Activated CD8-positive, alpha-beta memory T cell treated with anti-CD3 and anti-CD28 coated beads, Interleukin-2, amount 50 U/mL, for 48 hours (primary cell): ENCODE results near the gene RANGAP1.

Experiments
- DNase-seq: peaks from one replicate; pipeline ENCODE4 v3.0.0-alpha.2; 2020

RANGAP1 gene

DNA sequence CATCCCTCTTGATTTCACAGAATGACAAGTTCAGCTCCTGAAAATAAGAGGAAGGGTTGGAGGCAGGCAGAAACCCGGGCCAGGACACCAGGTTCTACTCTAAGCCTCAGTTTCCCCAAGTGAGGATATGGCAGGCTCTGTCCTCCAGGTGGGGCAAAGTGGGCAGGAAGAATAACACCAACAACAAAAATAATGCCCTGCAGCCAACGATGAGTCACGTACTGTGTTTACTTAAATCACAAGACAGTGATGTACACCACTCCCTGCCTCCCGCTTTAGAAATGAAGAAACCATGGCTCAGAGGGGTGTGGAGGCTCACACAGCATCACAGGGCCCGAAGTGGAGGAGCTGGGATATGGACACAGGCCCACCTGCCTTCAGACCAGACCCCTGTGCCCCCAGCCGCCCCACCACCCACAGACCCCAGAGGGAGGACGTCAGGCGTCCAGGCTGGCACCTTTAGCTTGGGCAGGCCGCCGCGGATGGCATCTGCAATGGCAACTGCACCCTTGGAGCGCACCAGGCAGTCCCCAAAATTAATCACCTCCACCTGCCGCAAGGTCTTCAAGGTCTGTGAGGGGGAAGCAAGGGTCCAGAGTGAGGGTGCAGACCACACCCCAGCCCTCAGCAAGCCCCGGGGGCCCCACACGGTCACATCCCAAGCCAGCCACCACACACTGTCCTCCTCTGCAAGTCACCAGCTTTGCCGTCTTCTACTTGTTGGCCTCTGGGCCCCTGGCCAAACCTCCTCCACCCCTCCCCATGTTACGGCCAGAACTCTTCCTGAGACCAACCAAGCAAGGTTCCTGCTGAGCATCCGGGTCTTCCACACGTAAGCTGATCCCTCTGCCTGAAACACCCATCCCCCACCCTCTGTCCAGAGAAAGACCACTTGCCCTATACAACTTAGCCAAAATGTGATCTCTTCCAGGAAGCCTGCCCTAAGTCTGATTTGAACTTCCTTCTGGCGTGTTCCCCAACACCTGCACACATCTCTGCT is 29.4 kb downstream of the RANGAP1 start:
- DNase-seq, result no peak

- DNase-seq, result no peak
Observed at GRCh38 chr22:41254230-41254629, 31.8 kb downstream of the RANGAP1 start.

- no peak for DNase-seq
Observed at GRCh38 chr22:41252365-41252764, 33.6 kb downstream of the RANGAP1 start.

GRCh38 chr22:41250127-41250526 is 35.9 kb downstream of the RANGAP1 start:
- DNase-seq, result no peak

DNA sequence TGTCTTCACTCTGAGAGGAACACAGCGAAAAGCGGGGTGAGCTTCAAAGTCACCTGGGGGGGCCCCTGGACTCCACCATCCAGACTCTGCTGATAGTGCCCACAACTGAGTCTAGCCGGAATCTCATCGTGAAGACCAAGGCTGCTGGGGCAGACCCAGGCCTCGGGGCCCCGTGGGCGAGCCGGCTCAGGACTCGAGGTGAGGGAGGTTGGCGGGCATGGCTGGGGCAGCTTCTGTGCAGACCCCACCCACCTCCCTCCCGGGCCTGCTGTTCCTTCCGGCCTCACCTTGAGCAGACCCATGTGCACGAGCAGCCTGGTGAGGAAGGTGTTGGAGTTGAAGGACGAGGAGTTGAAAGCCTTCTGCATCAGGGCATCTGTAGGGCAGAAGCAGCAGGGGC is 36.5 kb downstream of the RANGAP1 start:
- no peak for DNase-seq

DNA sequence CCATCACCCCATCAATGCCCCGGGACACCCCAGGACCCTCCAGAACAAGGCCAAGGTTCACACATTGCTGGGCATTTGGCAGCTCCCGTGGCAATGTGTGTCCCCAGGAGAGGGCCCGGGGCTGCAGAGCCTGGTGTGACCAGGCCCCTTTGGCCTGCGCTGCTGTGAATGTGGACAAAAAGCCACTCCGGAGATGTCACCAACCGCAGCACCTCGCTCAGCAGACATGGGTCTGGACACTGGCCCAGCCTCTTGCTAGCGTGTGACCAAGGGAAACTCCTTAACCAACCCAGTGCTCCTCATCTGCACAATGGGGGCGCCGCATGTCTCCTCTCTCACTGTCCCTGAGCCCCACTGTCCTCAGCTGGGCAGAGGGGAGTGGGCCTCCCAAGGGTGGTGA is 37.2 kb downstream of the RANGAP1 start:
- DNase-seq, result no peak

DNA sequence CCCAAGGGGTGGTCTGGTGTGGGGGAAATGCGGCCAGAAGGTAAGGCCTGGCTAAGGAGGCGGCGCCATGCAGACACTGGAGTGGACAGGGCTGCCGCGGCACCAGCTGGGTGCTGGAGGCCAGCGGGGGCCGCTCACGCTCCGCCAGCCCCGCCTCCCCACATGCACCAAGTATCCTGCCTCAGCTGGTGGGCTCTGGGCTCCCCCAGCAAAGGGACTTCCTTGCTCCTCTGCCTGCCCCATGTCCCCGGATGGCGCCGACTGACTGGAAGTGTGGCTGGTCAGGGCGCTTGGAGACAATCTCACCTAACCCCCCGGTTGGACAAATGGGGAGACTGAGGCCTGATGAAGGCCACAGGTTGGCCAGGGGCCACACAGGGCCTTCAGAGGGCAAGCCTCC is 37.7 kb downstream of the RANGAP1 start:
- no peak for DNase-seq

DNA sequence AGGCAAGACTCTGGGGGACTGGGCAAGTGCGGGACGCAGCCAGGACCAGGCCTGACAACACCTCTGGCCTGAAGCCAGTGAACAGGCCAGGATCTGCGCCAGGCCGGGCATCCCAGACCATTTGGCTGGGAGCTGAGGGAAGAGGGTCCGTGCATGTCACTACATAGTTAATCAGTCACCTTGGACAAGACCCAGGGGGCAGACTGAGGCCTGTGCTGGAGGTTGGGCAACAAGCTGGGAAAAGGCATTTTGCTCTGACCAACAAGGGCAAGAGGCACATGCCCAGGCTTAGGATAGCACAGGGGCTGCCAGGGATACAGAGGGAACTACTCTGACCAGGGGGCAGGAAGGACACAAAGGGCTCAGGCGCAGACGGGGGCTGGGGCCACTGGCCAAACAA is 38.3 kb downstream of the RANGAP1 start:
- DNase-seq, result no peak

GRCh38 chr22:41245917-41246499 is 40.0 kb downstream of the RANGAP1 start:
- no peak for DNase-seq

- no peak for DNase-seq
Observed at GRCh38 chr22:41243361-41243760, 42.6 kb downstream of the RANGAP1 start.

DNA sequence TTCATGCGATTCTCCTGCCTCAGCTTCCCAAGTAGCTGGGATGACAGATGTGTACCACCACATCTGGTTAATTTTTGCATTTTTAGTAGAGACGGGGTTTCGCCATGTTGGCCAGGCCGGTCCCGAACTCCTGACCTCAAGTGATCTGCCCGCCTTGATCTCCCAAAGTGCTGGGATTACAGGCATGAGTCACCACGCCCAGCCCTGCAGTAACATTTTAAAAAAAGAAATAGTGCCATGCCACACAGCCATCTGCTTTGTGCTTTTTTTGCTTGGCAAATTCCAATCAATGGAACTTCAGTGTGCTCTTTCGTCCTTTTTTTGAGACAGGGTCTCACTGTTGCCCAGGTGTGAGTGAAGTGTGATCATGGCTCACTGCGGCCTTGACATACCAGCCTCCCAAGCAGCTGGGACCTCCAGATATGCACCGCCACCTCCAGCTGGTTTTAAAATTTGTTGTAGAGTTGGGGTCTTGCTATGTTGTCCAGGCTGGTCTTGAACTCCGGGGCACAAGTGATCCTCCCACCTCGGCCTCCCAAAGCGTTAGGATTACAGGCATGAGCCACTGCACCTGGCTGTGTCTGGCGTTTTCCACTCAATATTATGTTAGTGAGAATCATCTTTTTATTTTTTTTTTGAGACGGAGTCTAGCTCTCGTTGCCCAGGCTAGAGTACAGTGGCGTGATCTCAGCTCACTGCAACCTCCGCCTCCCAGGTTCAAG is 43.4 kb downstream of the RANGAP1 start:
- DNase-seq, result no peak

- no peak for DNase-seq
Observed at GRCh38 chr22:41241133-41241676, 44.8 kb downstream of the RANGAP1 start.

DNA sequence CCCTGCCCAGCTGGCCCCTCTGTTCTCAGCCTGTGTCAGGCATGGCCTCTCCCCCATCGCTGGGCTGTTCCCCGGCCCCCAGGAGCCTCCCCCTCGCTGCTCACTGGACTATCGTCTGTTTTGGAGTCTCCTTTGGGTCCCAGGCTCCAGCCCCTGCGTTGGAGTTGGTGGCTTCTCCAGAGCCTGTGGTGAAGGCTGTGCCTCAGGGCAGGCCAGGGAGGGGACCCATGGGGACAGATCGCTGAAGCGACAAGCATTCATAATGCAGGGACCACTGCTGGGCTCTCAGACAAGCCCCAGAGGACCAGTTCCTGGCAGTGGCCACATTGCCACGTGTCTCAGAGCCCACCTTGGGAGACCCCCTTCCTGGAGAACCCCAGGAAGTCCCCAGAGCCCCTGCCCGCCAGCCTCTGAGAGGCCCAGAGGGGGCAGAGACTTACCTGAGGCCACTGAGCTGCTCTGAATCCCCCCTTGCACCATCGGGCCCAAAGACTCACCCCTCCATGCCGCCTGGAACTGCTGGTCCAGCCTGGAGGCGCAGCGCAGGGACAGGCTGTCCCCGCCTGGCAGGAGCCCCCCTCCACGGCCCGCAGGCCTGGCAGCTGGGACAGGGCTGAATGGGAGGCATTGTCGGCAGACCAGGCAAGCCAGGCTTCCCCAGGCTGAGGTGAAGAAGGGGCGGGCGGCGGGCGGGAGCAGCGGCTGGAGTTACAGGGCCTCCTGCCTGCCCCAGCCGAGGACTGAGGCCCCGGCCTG is 45.4 kb downstream of the RANGAP1 start, which contains the start of gene CHADL:
Gene CHADL (minus strand): TSS at position 555 of the 756 bp plus-strand sequence. CDS start 50 bp downstream, at position 505.
- DNase-seq, result no peak

DNA sequence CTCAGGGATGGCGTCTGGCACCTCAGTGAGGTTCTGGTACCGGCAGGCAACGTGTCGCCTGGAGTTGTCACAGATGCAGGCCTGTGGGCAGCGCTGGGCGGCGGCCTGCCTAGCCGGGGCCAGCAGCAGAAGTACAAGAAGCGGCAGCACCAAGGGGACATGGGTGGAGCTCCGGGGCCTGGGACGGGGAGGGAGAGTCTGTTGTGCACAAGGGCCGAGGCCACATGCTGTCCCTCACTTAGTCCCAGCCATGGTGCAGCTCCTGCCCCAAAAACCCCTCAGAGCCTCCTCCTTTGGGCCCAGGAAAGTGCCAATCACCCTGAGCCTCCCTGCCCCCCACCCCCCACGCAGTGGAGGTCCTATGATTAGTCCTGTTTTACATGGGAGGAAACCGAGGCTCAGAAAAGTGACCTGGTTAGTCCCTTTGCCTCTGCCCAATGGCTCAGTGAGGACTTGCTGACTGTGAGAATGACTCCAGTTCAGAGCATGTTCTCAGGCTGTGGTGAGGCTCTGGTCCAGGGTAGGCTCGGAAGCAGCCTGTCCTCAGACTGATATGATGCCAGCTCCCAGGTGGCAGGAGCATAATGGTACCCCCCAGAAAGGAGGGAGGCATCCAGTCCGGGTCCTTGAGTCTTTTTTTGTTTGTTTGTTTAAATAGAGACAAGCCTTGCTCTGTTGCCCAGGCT is 46.4 kb downstream of the RANGAP1 start:
- DNase-seq, result no peak

GRCh38 chr22:41238570-41239442 is 47.2 kb downstream of the RANGAP1 start:
- DNase-seq, result no peak

DNA sequence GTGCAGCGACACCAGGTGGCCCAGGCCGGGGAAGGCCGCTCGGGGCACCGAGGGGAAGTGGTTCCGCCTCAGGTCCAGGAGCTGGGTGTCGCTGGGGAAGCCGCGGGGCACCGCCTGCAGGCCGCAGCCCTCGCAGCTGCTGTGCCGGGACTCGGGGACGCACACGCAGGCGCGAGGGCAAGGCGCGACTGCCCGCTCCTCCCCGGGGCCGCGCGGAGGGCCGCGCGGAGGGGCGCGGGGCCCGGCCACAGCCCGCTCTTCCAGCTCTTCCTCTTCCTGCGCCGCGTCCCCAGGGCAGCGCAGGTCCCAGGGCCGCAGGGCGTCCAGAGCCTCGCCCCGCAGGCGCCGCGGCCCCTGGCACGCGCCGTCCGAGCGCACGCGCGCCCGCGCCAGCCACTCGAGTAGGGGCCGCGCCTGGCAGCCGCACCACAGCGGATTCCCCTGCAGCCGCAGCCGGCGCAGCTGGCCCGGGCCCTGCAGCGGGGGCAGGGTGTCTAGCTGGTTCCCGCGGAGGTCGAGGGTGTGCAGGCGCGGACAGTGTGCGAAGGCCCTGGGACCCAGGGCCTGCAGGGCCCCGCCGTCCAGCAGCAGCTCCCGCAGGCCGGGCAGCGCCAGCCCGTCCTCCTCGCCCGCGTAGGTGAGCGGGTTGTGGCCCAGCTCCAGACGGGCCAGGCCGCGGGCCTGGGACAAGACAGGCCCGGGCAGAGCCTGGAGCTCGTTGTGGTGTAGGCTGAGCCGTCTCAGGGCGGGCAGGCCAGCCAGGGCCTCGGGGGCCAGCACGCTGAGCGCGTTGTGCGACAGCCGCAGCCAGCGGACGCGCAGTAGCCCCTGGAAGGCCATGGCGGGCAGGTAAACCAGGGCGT is 48.0 kb downstream of the RANGAP1 start:
- DNase-seq, result peak; percentile 88

GRCh38 chr22:41237036-41237706 is 48.8 kb downstream of the RANGAP1 start:
- DNase-seq, result no peak

GRCh38 chr22:41234815-41235695 is 50.9 kb downstream of the RANGAP1 start:
- no peak for DNase-seq
